Prostate gland (tissue), 2 donors: Measurements from ENCODE around the gene SERPINB12.

Experiments used
- POLR2A ChIP-seq: fragments of 450-650 bp; IDR thresholded peaks from one replicate; pipeline ENCODE4 v1.6.1; 2016; ENCODE audit warnings: antibody characterized with exemption, mild to moderate bottlenecking
- POLR2AphosphoS5 ChIP-seq: sonication (generic); formaldehyde crosslinking; IDR thresholded peaks from one replicate; pipeline ENCODE4 v1.6.1; 2017; ENCODE audit warnings: antibody characterized with exemption
- TF ChIP-seq, protein P1 (sequence below), 4 experiments: fragments of 200-600 bp in 2 of 4; fragments of 450-650 bp in 2 of 4; sonication (generic) in 2 of 4; IDR thresholded peaks; 1 replicate in 3 of 4; 2 replicates in 1 of 4; pipeline ENCODE4 v1.5.1; 2016 to 2019; ENCODE audit warnings: antibody characterized with exemption in 4 of 4, mild to moderate bottlenecking in 2 of 4, moderate library complexity in 2 of 4

DNA sequence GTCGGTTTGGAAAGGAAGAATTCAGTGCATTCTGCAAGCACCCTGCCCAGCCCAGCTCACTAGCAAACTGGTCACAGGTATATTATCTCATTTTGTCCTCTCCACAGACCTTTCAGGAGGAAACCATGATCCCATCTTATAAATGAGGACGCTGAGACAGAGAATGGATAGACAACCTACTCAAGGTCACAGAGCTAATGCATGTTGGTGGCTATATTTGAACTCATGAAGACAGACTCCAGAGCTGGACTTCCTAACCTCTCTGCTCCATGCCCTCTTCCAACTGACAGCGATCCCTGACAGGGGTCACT lies 35.9 kb upstream of the SERPINB12 start:
- TF ChIP-seq, protein P1, sequence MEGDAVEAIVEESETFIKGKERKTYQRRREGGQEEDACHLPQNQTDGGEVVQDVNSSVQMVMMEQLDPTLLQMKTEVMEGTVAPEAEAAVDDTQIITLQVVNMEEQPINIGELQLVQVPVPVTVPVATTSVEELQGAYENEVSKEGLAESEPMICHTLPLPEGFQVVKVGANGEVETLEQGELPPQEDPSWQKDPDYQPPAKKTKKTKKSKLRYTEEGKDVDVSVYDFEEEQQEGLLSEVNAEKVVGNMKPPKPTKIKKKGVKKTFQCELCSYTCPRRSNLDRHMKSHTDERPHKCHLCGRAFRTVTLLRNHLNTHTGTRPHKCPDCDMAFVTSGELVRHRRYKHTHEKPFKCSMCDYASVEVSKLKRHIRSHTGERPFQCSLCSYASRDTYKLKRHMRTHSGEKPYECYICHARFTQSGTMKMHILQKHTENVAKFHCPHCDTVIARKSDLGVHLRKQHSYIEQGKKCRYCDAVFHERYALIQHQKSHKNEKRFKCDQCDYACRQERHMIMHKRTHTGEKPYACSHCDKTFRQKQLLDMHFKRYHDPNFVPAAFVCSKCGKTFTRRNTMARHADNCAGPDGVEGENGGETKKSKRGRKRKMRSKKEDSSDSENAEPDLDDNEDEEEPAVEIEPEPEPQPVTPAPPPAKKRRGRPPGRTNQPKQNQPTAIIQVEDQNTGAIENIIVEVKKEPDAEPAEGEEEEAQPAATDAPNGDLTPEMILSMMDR (IDR thresholded peaks at IDR 0.05), result no peak
- TF ChIP-seq POLR2AphosphoS5 (no peak), POLR2A (no peak)
